COLO668 (cell line): Measurements from ENCODE around the gene TMEM184C.

ENCODE experiments used
- DNase-seq: peaks from one replicate; lab custom pipeline; 2025; ENCODE audit not compliant: unreplicated experiment; lab: John Stamatoyannopoulos, UW

TMEM184C gene

GRCh38 chr4:147599206-147599605, 18.0 kb upstream of the TMEM184C start:
- DNase-seq, result no peak

- no peak for DNase-seq
These were observed 17.4 kb upstream of the TMEM184C start for GRCh38 chr4:147599769-147600168.

- no peak for DNase-seq
These were observed 11.7 kb upstream of the TMEM184C start for GRCh38 chr4:147605499-147605898.

GRCh38 chr4:147607471-147607870, 9.7 kb upstream of the TMEM184C start:
- DNase-seq, result no peak

- no peak for DNase-seq
These were observed 6.5 kb upstream of the TMEM184C start for GRCh38 chr4:147610686-147611085.

GRCh38 chr4:147616849-147617172, 386 bp upstream of the TMEM184C start:
- DNase-seq, result no peak

- no peak for DNase-seq
These were observed 869 bp downstream of the TMEM184C start for GRCh38 chr4:147617841-147618691.

GRCh38 chr4:147620315-147620714, 3.1 kb downstream of the TMEM184C start:
- no peak for DNase-seq

GRCh38 chr4:147625733-147626132, 8.5 kb downstream of the TMEM184C start:
- DNase-seq, result no peak

- no peak for DNase-seq
These were observed 9.7 kb downstream of the TMEM184C start for GRCh38 chr4:147626903-147627302.

- no peak for DNase-seq
These were observed 11.2 kb downstream of the TMEM184C start for GRCh38 chr4:147628415-147628814.

GRCh38 chr4:147629783-147630730, 12.9 kb downstream of the TMEM184C start:
- DNase-seq, result no peak

GRCh38 chr4:147633113-147633512, 15.9 kb downstream of the TMEM184C start:
- no peak for DNase-seq

GRCh38 chr4:147633643-147634042, 16.4 kb downstream of the TMEM184C start:
- no peak for DNase-seq

GRCh38 chr4:147635348-147635747, 18.2 kb downstream of the TMEM184C start:
- no peak for DNase-seq

- DNase-seq, result no peak
These were observed 21.2 kb downstream of the TMEM184C start for GRCh38 chr4:147638365-147638764.

GRCh38 chr4:147638942-147639341, 21.7 kb downstream of the TMEM184C start:
- DNase-seq, result no peak

GRCh38 chr4:147639388-147639787, 22.2 kb downstream of the TMEM184C start:
- DNase-seq, result no peak

GRCh38 chr4:147640331-147640730, 23.1 kb downstream of the TMEM184C start:
- DNase-seq, result no peak

GRCh38 chr4:147643616-147644015, 26.4 kb downstream of the TMEM184C start:
- DNase-seq, result no peak

GRCh38 chr4:147644471-147644870, 27.3 kb downstream of the TMEM184C start:
- no peak for DNase-seq

GRCh38 chr4:147645099-147645498, 27.9 kb downstream of the TMEM184C start:
- no peak for DNase-seq
